Measurements from ENCODE around the gene RALGAPA1. TPM values are rescaled to one million over a fixed set of nuclear protein-coding genes. Genes with fewer than 3 reads are reported as not detected.

RALGAPA1 gene
- polyA plus RNA-seq, 1 donor from 2014 or later = 73.3 TPM

DNA sequence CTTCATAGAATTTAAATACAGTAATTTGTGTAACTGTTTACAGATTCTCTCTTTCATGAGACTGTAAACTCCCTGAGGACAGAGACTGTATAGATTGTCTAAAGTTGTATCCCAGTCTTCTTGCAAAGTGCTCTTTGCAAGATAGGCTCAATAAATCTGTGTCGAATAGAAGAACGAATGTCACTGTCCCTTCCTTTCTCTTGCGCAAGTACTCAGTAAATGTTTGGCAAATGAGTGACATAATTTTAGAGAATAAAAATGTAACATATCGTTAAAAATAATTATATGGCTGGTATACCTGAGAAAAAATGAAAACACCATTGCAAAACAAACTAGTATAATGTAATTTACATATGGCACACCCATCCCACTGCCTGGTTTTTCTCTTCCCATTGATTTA lies 1.9 kb upstream of the RALGAPA1 start:
- Histone ChIP-seq H3K9ac (ENCODE audit: low read length) (no peak overlapping the region), H3K4me2 (ENCODE audit: low read length) (no peak overlapping the region), H3K27ac (ENCODE audit: low read length) (no peak overlapping the region), H3K9me3 (ENCODE audit: low read length) (no peaks in the 10 kb centered on the region), H3K9me2 (ENCODE audit: insufficient read depth, low read length) (no peaks in the 10 kb centered on the region), H3K27me3 (ENCODE audit: insufficient read depth, low read depth, low read length) (no peaks in the 10 kb centered on the region), H3K4me3 (ENCODE audit: low read length) (no peak overlapping the region), H4K20me1 (ENCODE audit: insufficient read depth) (no peaks in the 10 kb centered on the region), H2AFZ (ENCODE audit: low read depth, low read length) (no peak overlapping the region), H3K36me3 (ENCODE audit: insufficient read depth, low read length) (no peaks in the 10 kb centered on the region), H3K79me2 (replicated peaks; ENCODE audit: insufficient read depth, low read length) (peaks cover 24% of the 10 kb centered on the region), H3F3A (ENCODE audit: insufficient read depth, low read length, poor library complexity, severe bottlenecking) (peaks cover 4% of the 10 kb centered on the region)
- TF ChIP-seq EP300 (conservative IDR thresholded peaks at IDR 0.05; ENCODE audit: poor library complexity, severe bottlenecking) = no peak
- no peak for TF ChIP-seq SMC3 (conservative IDR thresholded peaks at IDR 0.05; ENCODE audit: poor library complexity)
- TF ChIP-seq POLR2AphosphoS5 (IDR thresholded peaks at IDR 0.05) = no peak
- no peak for TF ChIP-seq EZH2 (IDR thresholded peaks at IDR 0.05; ENCODE audit: borderline replicate concordance, insufficient read depth, low read length, poor library complexity, severe bottlenecking)
- TF ChIP-seq, protein P1, sequence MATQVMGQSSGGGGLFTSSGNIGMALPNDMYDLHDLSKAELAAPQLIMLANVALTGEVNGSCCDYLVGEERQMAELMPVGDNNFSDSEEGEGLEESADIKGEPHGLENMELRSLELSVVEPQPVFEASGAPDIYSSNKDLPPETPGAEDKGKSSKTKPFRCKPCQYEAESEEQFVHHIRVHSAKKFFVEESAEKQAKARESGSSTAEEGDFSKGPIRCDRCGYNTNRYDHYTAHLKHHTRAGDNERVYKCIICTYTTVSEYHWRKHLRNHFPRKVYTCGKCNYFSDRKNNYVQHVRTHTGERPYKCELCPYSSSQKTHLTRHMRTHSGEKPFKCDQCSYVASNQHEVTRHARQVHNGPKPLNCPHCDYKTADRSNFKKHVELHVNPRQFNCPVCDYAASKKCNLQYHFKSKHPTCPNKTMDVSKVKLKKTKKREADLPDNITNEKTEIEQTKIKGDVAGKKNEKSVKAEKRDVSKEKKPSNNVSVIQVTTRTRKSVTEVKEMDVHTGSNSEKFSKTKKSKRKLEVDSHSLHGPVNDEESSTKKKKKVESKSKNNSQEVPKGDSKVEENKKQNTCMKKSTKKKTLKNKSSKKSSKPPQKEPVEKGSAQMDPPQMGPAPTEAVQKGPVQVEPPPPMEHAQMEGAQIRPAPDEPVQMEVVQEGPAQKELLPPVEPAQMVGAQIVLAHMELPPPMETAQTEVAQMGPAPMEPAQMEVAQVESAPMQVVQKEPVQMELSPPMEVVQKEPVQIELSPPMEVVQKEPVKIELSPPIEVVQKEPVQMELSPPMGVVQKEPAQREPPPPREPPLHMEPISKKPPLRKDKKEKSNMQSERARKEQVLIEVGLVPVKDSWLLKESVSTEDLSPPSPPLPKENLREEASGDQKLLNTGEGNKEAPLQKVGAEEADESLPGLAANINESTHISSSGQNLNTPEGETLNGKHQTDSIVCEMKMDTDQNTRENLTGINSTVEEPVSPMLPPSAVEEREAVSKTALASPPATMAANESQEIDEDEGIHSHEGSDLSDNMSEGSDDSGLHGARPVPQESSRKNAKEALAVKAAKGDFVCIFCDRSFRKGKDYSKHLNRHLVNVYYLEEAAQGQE (IDR thresholded peaks at IDR 0.05; ENCODE audit: borderline replicate concordance) = no peak
- no peak for TF ChIP-seq MXI1 (conservative IDR thresholded peaks at IDR 0.05; ENCODE audit: poor library complexity, severe bottlenecking)
- no peak for TF ChIP-seq TAF1 (IDR thresholded peaks at IDR 0.05; ENCODE audit: low read depth)
- TF ChIP-seq RAD21 (conservative IDR thresholded peaks at IDR 0.05) = no peak
- TF ChIP-seq, protein P2, sequence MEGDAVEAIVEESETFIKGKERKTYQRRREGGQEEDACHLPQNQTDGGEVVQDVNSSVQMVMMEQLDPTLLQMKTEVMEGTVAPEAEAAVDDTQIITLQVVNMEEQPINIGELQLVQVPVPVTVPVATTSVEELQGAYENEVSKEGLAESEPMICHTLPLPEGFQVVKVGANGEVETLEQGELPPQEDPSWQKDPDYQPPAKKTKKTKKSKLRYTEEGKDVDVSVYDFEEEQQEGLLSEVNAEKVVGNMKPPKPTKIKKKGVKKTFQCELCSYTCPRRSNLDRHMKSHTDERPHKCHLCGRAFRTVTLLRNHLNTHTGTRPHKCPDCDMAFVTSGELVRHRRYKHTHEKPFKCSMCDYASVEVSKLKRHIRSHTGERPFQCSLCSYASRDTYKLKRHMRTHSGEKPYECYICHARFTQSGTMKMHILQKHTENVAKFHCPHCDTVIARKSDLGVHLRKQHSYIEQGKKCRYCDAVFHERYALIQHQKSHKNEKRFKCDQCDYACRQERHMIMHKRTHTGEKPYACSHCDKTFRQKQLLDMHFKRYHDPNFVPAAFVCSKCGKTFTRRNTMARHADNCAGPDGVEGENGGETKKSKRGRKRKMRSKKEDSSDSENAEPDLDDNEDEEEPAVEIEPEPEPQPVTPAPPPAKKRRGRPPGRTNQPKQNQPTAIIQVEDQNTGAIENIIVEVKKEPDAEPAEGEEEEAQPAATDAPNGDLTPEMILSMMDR (IDR thresholded peaks at IDR 0.05; ENCODE audit: poor library complexity, severe bottlenecking) = no peak

DNA sequence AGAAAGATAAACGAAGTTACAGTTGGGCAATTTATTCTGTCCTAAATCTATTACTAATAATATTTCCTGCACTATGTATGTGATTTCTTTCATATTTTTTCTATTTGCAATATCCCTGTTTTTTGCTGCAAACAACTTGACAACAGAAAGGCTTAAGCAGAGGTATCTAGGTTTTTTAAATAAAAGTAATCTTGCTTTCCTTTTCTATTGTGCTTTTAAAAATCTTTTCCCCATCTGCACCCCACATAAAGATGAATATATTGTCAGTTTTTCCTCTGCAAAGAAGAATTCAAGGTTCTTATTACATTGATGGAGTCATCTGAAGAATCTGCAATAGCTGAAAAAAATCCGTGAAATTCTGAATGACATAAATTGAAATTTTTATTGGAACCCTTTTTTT lies 502 bp upstream of the RALGAPA1 start:
- peak overlapping the region; percentile 29 for H3K4me2 ChIP-seq (ENCODE audit: low read length)
- H3F3A ChIP-seq (ENCODE audit: insufficient read depth, low read length, poor library complexity, severe bottlenecking) = peaks cover 4% of the 10 kb centered on the region
- TF ChIP-seq RAD21 (conservative IDR thresholded peaks at IDR 0.05) (no peak), TAF1 (IDR thresholded peaks at IDR 0.05; ENCODE audit: low read depth) (no peak), EZH2 (IDR thresholded peaks at IDR 0.05; ENCODE audit: borderline replicate concordance, insufficient read depth, low read length, poor library complexity, severe bottlenecking) (no peak), SMC3 (conservative IDR thresholded peaks at IDR 0.05; ENCODE audit: poor library complexity) (no peak), MXI1 (conservative IDR thresholded peaks at IDR 0.05; ENCODE audit: poor library complexity, severe bottlenecking) (no peak)
- TF ChIP-seq, protein P1 (IDR thresholded peaks at IDR 0.05; ENCODE audit: borderline replicate concordance) = no peak
- H3K27ac ChIP-seq (ENCODE audit: low read length) = peak overlapping the region; percentile 86
- H3K9me3 ChIP-seq (ENCODE audit: low read length) = no peaks in the 10 kb centered on the region
- H3K27me3 ChIP-seq (ENCODE audit: insufficient read depth, low read depth, low read length) = no peaks in the 10 kb centered on the region
- H3K36me3 ChIP-seq (ENCODE audit: insufficient read depth, low read length) = no peaks in the 10 kb centered on the region
- peak overlapping the region; percentile 77 for H3K4me3 ChIP-seq (ENCODE audit: low read length)
- peak overlapping the region; percentile 83 for H3K9ac ChIP-seq (ENCODE audit: low read length)
- no peaks in the 10 kb centered on the region for H4K20me1 ChIP-seq (ENCODE audit: insufficient read depth)
- peaks cover 36% of the 10 kb centered on the region for H3K79me2 ChIP-seq (replicated peaks; ENCODE audit: insufficient read depth, low read length)
- no peak overlapping the region for H2AFZ ChIP-seq (ENCODE audit: low read depth, low read length)
- no peaks in the 10 kb centered on the region for H3K9me2 ChIP-seq (ENCODE audit: insufficient read depth, low read length)

All from neural cell (in vitro differentiated cells).